ENCODE results near the gene MOSPD3. TPM values are rescaled to one million over a fixed set of nuclear protein-coding genes. Genes with fewer than 3 reads are reported as not detected.

The MOSPD3 gene
- total RNA-seq, 1 experiment from 2014 or later = 9.4 TPM

Other genes starting within 250 kb of the MOSPD3 start
- gene PILRA, start 239.1 kb upstream of the MOSPD3 start, total RNA-seq (2014; rRNA removed) = 0.92 and 1.9 TPM in 2 replicates
- gene ZCWPW1, start 183.8 kb upstream of the MOSPD3 start, total RNA-seq (2014; rRNA removed) = 1.4 and 2.2 TPM in 2 replicates
- gene MEPCE, start 182.7 kb upstream of the MOSPD3 start, total RNA-seq (2014; rRNA removed) = 35.1 and 36.0 TPM in 2 replicates
- 36.1 and 51.1 TPM in 2 replicates for gene PPP1R35, start 176.0 kb upstream of the MOSPD3 start, total RNA-seq (2014; rRNA removed)
- 0.11 and 2.5 TPM in 2 replicates for gene SPACDR, start 148.3 kb upstream of the MOSPD3 start, total RNA-seq (2014; rRNA removed)
- 57.1 and 66.1 TPM in 2 replicates for gene TSC22D4, start 133.3 kb upstream of the MOSPD3 start, total RNA-seq (2014; rRNA removed)
- gene NYAP1, start 128.6 kb upstream of the MOSPD3 start, total RNA-seq (2014; rRNA removed) = 1.2 and 1.9 TPM in 2 replicates
- 16.9 and 18.2 TPM in 2 replicates for gene AGFG2, start 73.3 kb upstream of the MOSPD3 start, total RNA-seq (2014; rRNA removed)
- gene SAP25, start 38.6 kb upstream of the MOSPD3 start, total RNA-seq (2014; rRNA removed) = 0.22 and 0.52 TPM in 2 replicates
- 15.6 and 28.7 TPM in 2 replicates for gene LRCH4, start 26.4 kb upstream of the MOSPD3 start, total RNA-seq (2014; rRNA removed)
- gene FBXO24, start 26.2 kb upstream of the MOSPD3 start, total RNA-seq (2014; rRNA removed) = 0.40 TPM in 1 of 2 replicates, not detected in the other
- gene PCOLCE, start 10.2 kb upstream of the MOSPD3 start, total RNA-seq (2014; rRNA removed) = 8.6 and 16.3 TPM in 2 replicates
- gene TFR2, start 29.0 kb downstream of the MOSPD3 start, total RNA-seq (2014; rRNA removed) = not detected in 2 replicates
- not detected in 2 replicates for gene ACTL6B, start 43.9 kb downstream of the MOSPD3 start, total RNA-seq (2014; rRNA removed)
- gene GNB2, start 61.2 kb downstream of the MOSPD3 start, total RNA-seq (2014; rRNA removed) = 164 and 227 TPM in 2 replicates
- 25.9 and 26.6 TPM in 2 replicates for gene GIGYF1, start 81.7 kb downstream of the MOSPD3 start, total RNA-seq (2014; rRNA removed)
- gene POP7, start 93.6 kb downstream of the MOSPD3 start, total RNA-seq (2014; rRNA removed) = 151 and 154 TPM in 2 replicates
- gene EPO, start 107.9 kb downstream of the MOSPD3 start, total RNA-seq (2014; rRNA removed) = not detected in 2 replicates
- not detected in 2 replicates for gene ZAN, start 121.1 kb downstream of the MOSPD3 start, total RNA-seq (2014; rRNA removed)
- 104 and 150 TPM in 2 replicates for gene EPHB4, start 215.0 kb downstream of the MOSPD3 start, total RNA-seq (2014; rRNA removed)
- 25.9 and 31.2 TPM in 2 replicates for gene SLC12A9, start 240.2 kb downstream of the MOSPD3 start, total RNA-seq (2014; rRNA removed)